Chondrocyte (in vitro differentiated cells): ENCODE data around the gene CTBS. TPM values are rescaled to one million over a fixed set of nuclear protein-coding genes. Genes with fewer than 3 reads are reported as not detected.

Experiments
- DNase-seq: peaks from one replicate; pipeline ENCODE4 v3.0.0; 2021; ENCODE audit warnings: mixed read lengths, low spot score
- H3K27ac Mint-ChIP-seq: one replicate; pipeline ENCODE4 v1.8.0; 2021; ENCODE audit warnings: mild to moderate bottlenecking, moderate library complexity, mixed read lengths; ENCODE audit not compliant: unreplicated experiment
- H3K27me3 Mint-ChIP-seq: 2 replicates; pipeline ENCODE4 v1.8.0; 2021; ENCODE audit warnings: low read depth, mixed read lengths
- H3K36me3 Mint-ChIP-seq: 2 replicates; pipeline ENCODE4 v1.8.0; 2021; ENCODE audit warnings: low read depth, mixed read lengths
- H3K4me1 Mint-ChIP-seq: 2 replicates; pipeline ENCODE4 v1.8.0; 2021; ENCODE audit warnings: low read depth, mild to moderate bottlenecking, mixed read lengths
- H3K4me3 Mint-ChIP-seq: one replicate; pipeline ENCODE4 v1.8.0; 2021; ENCODE audit warnings: mild to moderate bottlenecking, moderate library complexity, mixed read lengths; ENCODE audit not compliant: unreplicated experiment
- H3K9me3 Mint-ChIP-seq: 2 replicates; pipeline ENCODE4 v1.8.0; 2021; ENCODE audit warnings: low read depth, mixed read lengths
- CTCF ChIP-seq: fragments of 200-600 bp; sonication (generic); IDR thresholded peaks from 2 replicates; pipeline ENCODE4 v1.5.0; 2021; ENCODE audit warnings: antibody characterized with exemption, mild to moderate bottlenecking, moderate library complexity
- total RNA-seq: library from RNA; stranded (reverse); gene quantifications from 3 replicates; pipeline ENCODE4 v1.2.1, GENCODE V29; 2021

Gene CTBS
- total RNA-seq, 1 donor from 2014 or later = 20.9 TPM

GRCh38 chr1:84617349-84617748 is 43.1 kb upstream of the CTBS start:
- Mint-ChIP-seq H3K36me3 (peaks cover 2% of the 10 kb centered on the region), H3K4me3 (no peak overlapping the region), H3K4me1 (peaks cover 19% of the 10 kb centered on the region), H3K9me3 (peaks cover 17% of the 10 kb centered on the region), H3K27me3 (no peaks in the 10 kb centered on the region), H3K27ac (no peak overlapping the region)
- TF ChIP-seq CTCF = no peak
- DNase-seq = no peak

- H3K27ac Mint-ChIP-seq = no peak overlapping the region
- H3K27me3 Mint-ChIP-seq = no peaks in the 10 kb centered on the region
- DNase-seq = no peak
- H3K4me3 Mint-ChIP-seq = no peak overlapping the region
- peaks cover 26% of the 10 kb centered on the region for H3K4me1 Mint-ChIP-seq
- no peak for TF ChIP-seq CTCF
- H3K9me3 Mint-ChIP-seq = peaks cover 17% of the 10 kb centered on the region
- H3K36me3 Mint-ChIP-seq = peaks cover 2% of the 10 kb centered on the region
These were observed 41.5 kb upstream of the CTBS start for GRCh38 chr1:84615790-84616189.

- peaks cover 17% of the 10 kb centered on the region for H3K9me3 Mint-ChIP-seq
These were observed 39.6 kb upstream of the CTBS start for GRCh38 chr1:84613887-84614286.

GRCh38 chr1:84613026-84613425 is 38.8 kb upstream of the CTBS start:
- Mint-ChIP-seq H3K27ac (no peak overlapping the region), H3K9me3 (peaks cover 17% of the 10 kb centered on the region), H3K27me3 (no peaks in the 10 kb centered on the region), H3K4me1 (peaks cover 8% of the 10 kb centered on the region), H3K4me3 (no peak overlapping the region), H3K36me3 (peaks cover 2% of the 10 kb centered on the region)
- no peak for TF ChIP-seq CTCF
- DNase-seq = no peak

More at GRCh38 chr1:84613887-84614286, 39.6 kb upstream of the CTBS start:
- Mint-ChIP-seq H3K27me3 (no peaks in the 10 kb centered on the region), H3K27ac (no peak overlapping the region), H3K4me1 (peaks cover 8% of the 10 kb centered on the region), H3K4me3 (no peak overlapping the region), H3K36me3 (peaks cover 2% of the 10 kb centered on the region)
- DNase-seq = no peak
- no peak for TF ChIP-seq CTCF

GRCh38 chr1:84611796-84612195 is 37.6 kb upstream of the CTBS start:
- Mint-ChIP-seq H3K36me3 (peaks cover 2% of the 10 kb centered on the region), H3K27me3 (no peaks in the 10 kb centered on the region), H3K4me3 (no peak overlapping the region), H3K27ac (peak overlapping the region; percentile 78), H3K4me1 (peaks cover 8% of the 10 kb centered on the region), H3K9me3 (peaks cover 17% of the 10 kb centered on the region)
- no peak for DNase-seq
- TF ChIP-seq CTCF = no peak
